ENCODE measurements around the gene GPAM.
A peak's percentile ranks its signal among the peaks of the same experiment; 100 is the strongest.

The GPAM gene

GRCh38 chr10:112177247-112177646 lies 6.3 kb downstream of the GPAM start:
- no peak for DNase-seq

GRCh38 chr10:112176543-112176942 lies 7.0 kb downstream of the GPAM start:
- DNase-seq, result no peak

- DNase-seq, result no peak
Measured at GRCh38 chr10:112175409-112175808, 8.2 kb downstream of the GPAM start.

- no peak for DNase-seq
Measured at GRCh38 chr10:112173206-112173605, 10.4 kb downstream of the GPAM start.

- DNase-seq, result no peak
Measured at GRCh38 chr10:112168733-112169132, 14.8 kb downstream of the GPAM start.

GRCh38 chr10:112166800-112167199 lies 16.8 kb downstream of the GPAM start:
- no peak for DNase-seq

GRCh38 chr10:112161757-112162518 lies 21.6 kb downstream of the GPAM start:
- DNase-seq, result no peak

- no peak for DNase-seq
Measured at GRCh38 chr10:112160834-112161233, 22.7 kb downstream of the GPAM start.

GRCh38 chr10:112159469-112159868 lies 24.1 kb downstream of the GPAM start:
- no peak for DNase-seq

GRCh38 chr10:112151524-112152039 lies 32.0 kb downstream of the GPAM start:
- no peak for DNase-seq

GRCh38 chr10:112148331-112148730 lies 35.2 kb downstream of the GPAM start:
- peak in 1 of 3 experiments; percentile 1 for DNase-seq

- no peak for DNase-seq
Measured at GRCh38 chr10:112146799-112147198, 36.8 kb downstream of the GPAM start.

- DNase-seq, result no peak
Measured at GRCh38 chr10:112145263-112145662, 38.3 kb downstream of the GPAM start.

GRCh38 chr10:112143420-112143819 lies 40.1 kb downstream of the GPAM start:
- DNase-seq, result no peak

GRCh38 chr10:112141292-112141691 lies 42.3 kb downstream of the GPAM start:
- no peak for DNase-seq

- DNase-seq, result peak; percentile 49 to 74 (median 72)
Measured at GRCh38 chr10:112140110-112140970, 43.2 kb downstream of the GPAM start.

GRCh38 chr10:112139176-112139575 lies 44.4 kb downstream of the GPAM start:
- no peak for DNase-seq

GRCh38 chr10:112137154-112137987 lies 46.2 kb downstream of the GPAM start:
- DNase-seq, result peak in 2 of 3 experiments; percentile 23 to 56

GRCh38 chr10:112136486-112137153 lies 46.9 kb downstream of the GPAM start:
- DNase-seq, result no peak

- no peak for DNase-seq
Measured at GRCh38 chr10:112135604-112136003, 48.0 kb downstream of the GPAM start.

GRCh38 chr10:112132435-112132834 lies 51.1 kb downstream of the GPAM start:
- DNase-seq, result no peak

GRCh38 chr10:112131996-112132395 lies 51.6 kb downstream of the GPAM start:
- DNase-seq, result no peak

All from NCI-H1417 (cell line).